CD4-positive, alpha-beta T cell treated with Interleukin-1 beta for 1 hour (primary cell): Measurements from ENCODE around the gene TREM2.
"Not testable (repeated sequence)": the region's sequence is repeated elsewhere in the genome, so short reads cannot be mapped to it uniquely, and the experiment has no call there.

Experiments
- DNase-seq, 2 donors: peaks; one replicate each; pipeline ENCODE4 v3.0.0-alpha.2; 2020 to 2022

Gene TREM2

GRCh38 chr6:41162687-41163418, at the start of gene TREM2:
Gene TREM2, minus strand, starts transcription at chr6:41163116. Its CDS starts 34 bp downstream, at chr6:41163082.
- DNase-seq = no peak

GRCh38 chr6:41209547-41210320, 46.8 kb upstream of the TREM2 start:
- DNase-seq = no peak

GRCh38 chr6:41208439-41209106, 45.7 kb upstream of the TREM2 start:
- no peak for DNase-seq

- no peak for DNase-seq
Observed at GRCh38 chr6:41204156-41204555, 41.2 kb upstream of the TREM2 start.

GRCh38 chr6:41201764-41202173, 38.9 kb upstream of the TREM2 start:
- peak in 1 of 2 donors; percentile 43 for DNase-seq

- DNase-seq = peak; percentile 31 to 51
Observed at GRCh38 chr6:41200901-41201763, 38.2 kb upstream of the TREM2 start, which contains the start of gene TREML2. Gene TREML2, minus strand, starts transcription at chr6:41201149. Its CDS starts 141 bp downstream, at chr6:41201008.

GRCh38 chr6:41200296-41200900, 37.5 kb upstream of the TREM2 start:
- peak; percentile 76 to 78 for DNase-seq

- peak; percentile 24 to 33 for DNase-seq
Observed at GRCh38 chr6:41199552-41200246, 36.8 kb upstream of the TREM2 start.

- DNase-seq = no peak
Observed at GRCh38 chr6:41197234-41197633, 34.3 kb upstream of the TREM2 start.

GRCh38 chr6:41194386-41194785, 31.5 kb upstream of the TREM2 start:
- no peak for DNase-seq

- DNase-seq = no peak
Observed at GRCh38 chr6:41193884-41194283, 31.0 kb upstream of the TREM2 start.

- no peak for DNase-seq
Observed at GRCh38 chr6:41193171-41193734, 30.3 kb upstream of the TREM2 start.

- DNase-seq = peak; percentile 34 to 44
Observed at GRCh38 chr6:41191569-41191968, 28.7 kb upstream of the TREM2 start.

- no peak for DNase-seq
Observed at GRCh38 chr6:41190791-41191190, 27.9 kb upstream of the TREM2 start.

GRCh38 chr6:41189967-41190366, 27.1 kb upstream of the TREM2 start:
- DNase-seq = no peak

- DNase-seq = not testable (repeated sequence)
Observed at GRCh38 chr6:41189046-41189445, 26.1 kb upstream of the TREM2 start.

GRCh38 chr6:41187924-41188886, 25.3 kb upstream of the TREM2 start:
- no peak for DNase-seq

GRCh38 chr6:41186031-41186562, 23.2 kb upstream of the TREM2 start:
- DNase-seq = no peak

GRCh38 chr6:41184761-41185160, 21.8 kb upstream of the TREM2 start:
- no peak for DNase-seq
